ENCODE data around the gene LIMCH1.

- TF ChIP-seq CTCF (IDR thresholded peaks at IDR 0.05) (no peak), POLR2A (IDR thresholded peaks at IDR 0.05) (no peak)
These were observed 209.5 kb downstream of the LIMCH1 start for GRCh38 chr4:41747230-41748055.

Data from body of pancreas (tissue), 4 donors.